PC-3 (cell line): ENCODE measurements around the gene GFER. TPM values are rescaled to one million over a fixed set of nuclear protein-coding genes. Genes with fewer than 3 reads are reported as not detected.
"Not testable (repeated sequence)": the region's sequence is repeated elsewhere in the genome, so short reads cannot be mapped to it uniquely, and the experiment has no call there.

ENCODE experiments used
- ATAC-seq: fragments of 200-7000 bp; cut with Tn5 transposase; 2 replicates; pipeline ENCODE4 v1.9.1; 2020; ENCODE audit warnings: mild to moderate bottlenecking, moderate library complexity
- BruUV-seq: library from RNA; stranded (reverse); fragments of 400-500 nt; replicated peaks from 2 replicates; lab custom pipeline; 2021; lab: Mats Ljungman, UMichigan
- CTCF ChIA-PET: fragments of 300-600 bp; sonication (Branson Sonifier 250); formaldehyde crosslinking; loops from one replicate; lab custom pipeline; 2022; ENCODE audit warnings: antibody characterized with exemption; lab: Charles Lee
- POLR2A ChIA-PET: fragments of 300-600 bp; sonication (Branson Sonifier 250); formaldehyde crosslinking; loops from one replicate; lab custom pipeline; 2022; ENCODE audit warnings: antibody characterized with exemption; ENCODE audit not compliant: unreplicated experiment; lab: Charles Lee
- DNase-seq: peaks from one replicate; pipeline ENCODE4 v3.0.0-alpha.2; 2015
- H2AFZ ChIP-seq: fragments of 300-600 bp; sonication (generic); 2 replicates; pipeline ENCODE4 v1.6.0; 2016; ENCODE audit warnings: antibody characterized with exemption, low read length
- H3F3A ChIP-seq: fragments of 300-600 bp; sonication (generic); one replicate; pipeline ENCODE4 v1.6.0; 2017; ENCODE audit warnings: antibody characterized with exemption, low read length, control low read depth, mild to moderate bottlenecking; ENCODE audit not compliant: unreplicated experiment
- H3K27ac ChIP-seq: fragments of 300-600 bp; sonication (generic); 2 replicates; pipeline ENCODE4 v1.5.1; 2016; ENCODE audit warnings: mild to moderate bottlenecking, low read length
- H3K27me3 ChIP-seq: fragments of 300-600 bp; sonication (generic); 2 replicates; pipeline ENCODE4 v1.6.1; 2016; ENCODE audit warnings: low read length, mixed read lengths
- H3K36me3 ChIP-seq: fragments of 300-600 bp; sonication (generic); 2 replicates; pipeline ENCODE4 v1.6.1; 2016; ENCODE audit warnings: low read depth, mixed run types, low read length, mixed read lengths
- H3K4me1 ChIP-seq: fragments of 300-600 bp; sonication (generic); 2 replicates; pipeline ENCODE4 v1.5.1; 2016; ENCODE audit warnings: low read length; ENCODE audit not compliant: insufficient read depth
- H3K4me2 ChIP-seq: fragments of 300-600 bp; sonication (generic); 2 replicates; pipeline ENCODE4 v1.6.0; 2016; ENCODE audit warnings: low read length
- H3K4me3 ChIP-seq: fragments of 300-600 bp; sonication (generic); 2 replicates; pipeline ENCODE4 v1.5.1; 2016; ENCODE audit warnings: mild to moderate bottlenecking, low read length, mixed read lengths
- H3K79me2 ChIP-seq: fragments of 300-600 bp; sonication (generic); 2 replicates; pipeline ENCODE4 v1.6.1; 2017; ENCODE audit warnings: low read length, mixed read lengths
- H3K9ac ChIP-seq: fragments of 300-600 bp; sonication (generic); 2 replicates; pipeline ENCODE4 v1.6.0; 2016; ENCODE audit warnings: mild to moderate bottlenecking, low read length
- H3K9me2 ChIP-seq: fragments of 300-600 bp; sonication (generic); replicated peaks from 2 replicates; pipeline ENCODE4 v1.6.1; 2016; ENCODE audit warnings: mixed run types, low read length, mixed read lengths
- H3K9me3 ChIP-seq: fragments of 300-600 bp; sonication (generic); 2 replicates; pipeline ENCODE4 v1.6.1; 2016; ENCODE audit warnings: low read length, mixed read lengths
- H4K20me1 ChIP-seq: fragments of 300-600 bp; sonication (generic); 2 replicates; pipeline ENCODE4 v1.6.1; 2016; ENCODE audit warnings: low read length, mixed read lengths
- EZH2 ChIP-seq: fragments of 300-600 bp; sonication (generic); IDR thresholded peaks from one replicate; pipeline ENCODE4 v1.6.1; 2017; ENCODE audit warnings: antibody characterized with exemption, mild to moderate bottlenecking, low read length; ENCODE audit not compliant: unreplicated experiment
- EZH2phosphoT487 ChIP-seq: fragments of 300-600 bp; sonication (generic); IDR thresholded peaks from 2 replicates; pipeline ENCODE4 v1.6.1; 2018; ENCODE audit warnings: mild to moderate bottlenecking, antibody characterized with exemption, low read length, borderline replicate concordance
- intact Hi-C: fragments of 100-400 bp; cut with micrococcal nuclease; formaldehyde crosslinking; loops from 2 replicates; pipeline ENCODE4 v1.9.0; 2023
- total RNA-seq: library from RNA; depleted of rRNA; stranded (reverse); fragments of >200 nt; gene quantifications from 2 replicates; pipeline ENCODE4 v1.2.3, GENCODE V29; 2014
- TF ChIP-seq, protein P1 (sequence below): fragments of 300-600 bp; sonication (generic); conservative IDR thresholded peaks from 2 replicates; pipeline ENCODE4 v1.5.1; 2017; ENCODE audit warnings: antibody characterized with exemption, low read depth, mild to moderate bottlenecking, low read length

The GFER gene
- total RNA-seq, 1 experiment from 2014 or later, result 66.8 TPM

DNA sequence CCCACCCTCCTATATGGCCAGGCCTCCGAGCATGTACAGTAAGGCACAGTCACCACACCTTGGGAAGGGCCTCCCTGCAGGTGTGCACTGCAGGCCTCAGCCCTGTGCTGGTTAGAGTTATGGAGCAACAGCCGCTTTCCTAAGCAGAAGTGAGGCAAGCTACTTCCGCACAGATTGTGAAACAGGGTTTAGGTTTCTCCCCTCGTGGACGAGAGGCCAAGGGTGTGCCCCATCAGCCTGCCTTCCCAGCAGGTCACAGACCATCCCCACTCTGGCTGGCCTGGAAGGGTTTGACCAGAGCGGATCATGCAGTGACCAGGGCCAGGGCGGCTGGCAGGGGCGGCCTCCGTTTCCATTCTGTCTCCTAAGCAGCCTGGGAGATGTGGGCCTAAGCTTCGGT lies 45.7 kb upstream of the GFER start:
- H4K20me1 ChIP-seq, result no peaks in the 10 kb centered on the region
- no peaks in the 10 kb centered on the region for H3K27me3 ChIP-seq
- ChIA-PET POLR2A (no interaction called here), CTCF (no interaction called here)
- peaks cover 6% of the 10 kb centered on the region; the same call in 1 of the 2 replicates for H3K79me2 ChIP-seq
- intact Hi-C loops, result no loop called here
- H2AFZ ChIP-seq, result no peak overlapping the region
- H3K36me3 ChIP-seq, result no peaks in the 10 kb centered on the region
- H3K4me2 ChIP-seq, result no peak overlapping the region
- TF ChIP-seq, protein P1, sequence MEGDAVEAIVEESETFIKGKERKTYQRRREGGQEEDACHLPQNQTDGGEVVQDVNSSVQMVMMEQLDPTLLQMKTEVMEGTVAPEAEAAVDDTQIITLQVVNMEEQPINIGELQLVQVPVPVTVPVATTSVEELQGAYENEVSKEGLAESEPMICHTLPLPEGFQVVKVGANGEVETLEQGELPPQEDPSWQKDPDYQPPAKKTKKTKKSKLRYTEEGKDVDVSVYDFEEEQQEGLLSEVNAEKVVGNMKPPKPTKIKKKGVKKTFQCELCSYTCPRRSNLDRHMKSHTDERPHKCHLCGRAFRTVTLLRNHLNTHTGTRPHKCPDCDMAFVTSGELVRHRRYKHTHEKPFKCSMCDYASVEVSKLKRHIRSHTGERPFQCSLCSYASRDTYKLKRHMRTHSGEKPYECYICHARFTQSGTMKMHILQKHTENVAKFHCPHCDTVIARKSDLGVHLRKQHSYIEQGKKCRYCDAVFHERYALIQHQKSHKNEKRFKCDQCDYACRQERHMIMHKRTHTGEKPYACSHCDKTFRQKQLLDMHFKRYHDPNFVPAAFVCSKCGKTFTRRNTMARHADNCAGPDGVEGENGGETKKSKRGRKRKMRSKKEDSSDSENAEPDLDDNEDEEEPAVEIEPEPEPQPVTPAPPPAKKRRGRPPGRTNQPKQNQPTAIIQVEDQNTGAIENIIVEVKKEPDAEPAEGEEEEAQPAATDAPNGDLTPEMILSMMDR, result no peak
- TF ChIP-seq EZH2 (no peak), EZH2phosphoT487 (no peak)
- ATAC-seq, result no peak
- no TSS peak for BruUV-seq
- no peak for DNase-seq
- H3K9me3 ChIP-seq, result no peaks in the 10 kb centered on the region
- peaks cover 19% of the 10 kb centered on the region for H3K4me1 ChIP-seq
- H3K4me3 ChIP-seq, result no peak overlapping the region
- no peak overlapping the region for H3K9ac ChIP-seq
- no peaks in the 10 kb centered on the region for H3F3A ChIP-seq
- no peaks in the 10 kb centered on the region for H3K9me2 ChIP-seq
- H3K27ac ChIP-seq, result no peak overlapping the region

DNA sequence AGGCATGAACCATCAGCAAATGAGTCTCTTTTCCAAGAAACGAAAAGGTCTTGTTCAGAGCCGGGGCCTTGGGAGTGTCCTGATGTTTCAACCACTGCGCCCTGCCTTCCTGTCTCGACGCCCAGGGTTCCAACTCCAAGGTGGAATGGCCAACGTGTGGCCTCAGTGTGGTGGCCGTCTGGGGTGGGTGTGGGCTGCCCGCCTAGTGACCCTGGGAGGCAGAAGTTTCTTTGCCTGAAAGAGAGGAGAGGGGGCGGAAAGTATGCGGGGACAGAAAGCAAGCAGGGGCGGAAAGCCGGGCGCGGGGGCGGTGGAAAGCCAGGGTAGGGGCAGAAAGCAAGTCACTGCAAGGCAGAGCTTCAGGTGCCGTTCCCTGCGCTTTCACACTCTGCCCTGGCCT lies 45.1 kb upstream of the GFER start:
- intact Hi-C loops, result no loop called here
- TF ChIP-seq EZH2phosphoT487, result no peak
- no peak for ATAC-seq
- DNase-seq, result no peak
- Histone ChIP-seq H3K4me2 (no peak overlapping the region), H3K36me3 (no peaks in the 10 kb centered on the region), H3K79me2 (peaks cover 6% of the 10 kb centered on the region; the same call in 1 of the 2 replicates), H2AFZ (no peak overlapping the region), H3K4me3 (no peak overlapping the region), H3K9me3 (no peaks in the 10 kb centered on the region), H3K9ac (no peak overlapping the region), H3K9me2 (no peaks in the 10 kb centered on the region), H3K4me1 (peaks cover 19% of the 10 kb centered on the region), H4K20me1 (no peaks in the 10 kb centered on the region), H3F3A (no peaks in the 10 kb centered on the region), H3K27me3 (no peaks in the 10 kb centered on the region), H3K27ac (no peak overlapping the region)
- ChIA-PET POLR2A (no interaction called here), CTCF (no interaction called here)
- BruUV-seq, result no TSS peak

DNA sequence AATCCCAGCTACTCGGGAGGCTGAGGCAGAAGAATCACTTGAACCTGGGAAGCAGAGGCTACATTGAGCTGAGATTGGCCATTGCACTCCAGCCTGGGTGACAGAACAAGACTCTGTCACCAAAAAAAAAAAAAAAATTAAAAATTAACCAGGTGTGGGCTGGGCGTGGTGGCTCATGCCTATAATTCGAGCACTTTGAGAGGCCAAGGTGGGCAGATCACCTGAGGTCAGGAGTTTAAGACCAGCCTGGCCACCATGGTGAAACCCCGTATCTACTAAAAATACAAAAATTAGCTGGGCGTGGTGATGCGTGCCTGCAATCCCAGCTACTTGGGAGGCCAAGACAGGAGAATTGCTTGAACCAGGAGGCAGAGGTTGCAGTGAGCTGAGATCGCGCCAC lies 44.2 kb upstream of the GFER start:
- not testable (repeated sequence) for ATAC-seq

More for the DNA sequence above, 44.2 kb upstream of the GFER start:
- BruUV-seq, H3K36me3 ChIP-seq, H3F3A ChIP-seq, H2AFZ ChIP-seq, H4K20me1 ChIP-seq, H3K9me2 ChIP-seq, H3K4me2 ChIP-seq, intact Hi-C loops, CTCF ChIA-PET, DNase-seq, POLR2A ChIA-PET, H3K9ac ChIP-seq, H3K27ac ChIP-seq, H3K27me3 ChIP-seq, H3K79me2 ChIP-seq, H3K9me3 ChIP-seq, H3K4me3 ChIP-seq: not testable (repeated sequence)
- peaks cover 19% of the 10 kb centered on the region for H3K4me1 ChIP-seq
